Chondrocyte (in vitro differentiated cells): Measurements from ENCODE around the gene HUNK. TPM values are rescaled to one million over a fixed set of nuclear protein-coding genes. Genes with fewer than 3 reads are reported as not detected.

Experiments
- DNase-seq: peaks from one replicate; pipeline ENCODE4 v3.0.0; 2021; ENCODE audit warnings: mixed read lengths, low spot score
- H3K27ac Mint-ChIP-seq: one replicate; pipeline ENCODE4 v1.8.0; 2021; ENCODE audit warnings: mild to moderate bottlenecking, moderate library complexity, mixed read lengths; ENCODE audit not compliant: unreplicated experiment
- H3K27me3 Mint-ChIP-seq: 2 replicates; pipeline ENCODE4 v1.8.0; 2021; ENCODE audit warnings: low read depth, mixed read lengths
- H3K36me3 Mint-ChIP-seq: 2 replicates; pipeline ENCODE4 v1.8.0; 2021; ENCODE audit warnings: low read depth, mixed read lengths
- H3K4me1 Mint-ChIP-seq: 2 replicates; pipeline ENCODE4 v1.8.0; 2021; ENCODE audit warnings: low read depth, mild to moderate bottlenecking, mixed read lengths
- H3K4me3 Mint-ChIP-seq: one replicate; pipeline ENCODE4 v1.8.0; 2021; ENCODE audit warnings: mild to moderate bottlenecking, moderate library complexity, mixed read lengths; ENCODE audit not compliant: unreplicated experiment
- H3K9me3 Mint-ChIP-seq: 2 replicates; pipeline ENCODE4 v1.8.0; 2021; ENCODE audit warnings: low read depth, mixed read lengths
- total RNA-seq: library from RNA; stranded (reverse); gene quantifications from 3 replicates; pipeline ENCODE4 v1.2.1, GENCODE V29; 2021
- TF ChIP-seq, protein P1 (sequence below): fragments of 200-600 bp; sonication (generic); IDR thresholded peaks from 2 replicates; pipeline ENCODE4 v1.5.0; 2021; ENCODE audit warnings: antibody characterized with exemption, mild to moderate bottlenecking, moderate library complexity

HUNK gene
- total RNA-seq, 1 donor from 2014 or later, result 1.6 TPM

- DNase-seq, result no peak
- Mint-ChIP-seq H3K4me3 (no peak overlapping the region), H3K4me1 (peaks cover 22% of the 10 kb centered on the region), H3K36me3 (no peaks in the 10 kb centered on the region), H3K27ac (no peak overlapping the region), H3K27me3 (no peaks in the 10 kb centered on the region), H3K9me3 (no peaks in the 10 kb centered on the region)
- TF ChIP-seq, protein P1, sequence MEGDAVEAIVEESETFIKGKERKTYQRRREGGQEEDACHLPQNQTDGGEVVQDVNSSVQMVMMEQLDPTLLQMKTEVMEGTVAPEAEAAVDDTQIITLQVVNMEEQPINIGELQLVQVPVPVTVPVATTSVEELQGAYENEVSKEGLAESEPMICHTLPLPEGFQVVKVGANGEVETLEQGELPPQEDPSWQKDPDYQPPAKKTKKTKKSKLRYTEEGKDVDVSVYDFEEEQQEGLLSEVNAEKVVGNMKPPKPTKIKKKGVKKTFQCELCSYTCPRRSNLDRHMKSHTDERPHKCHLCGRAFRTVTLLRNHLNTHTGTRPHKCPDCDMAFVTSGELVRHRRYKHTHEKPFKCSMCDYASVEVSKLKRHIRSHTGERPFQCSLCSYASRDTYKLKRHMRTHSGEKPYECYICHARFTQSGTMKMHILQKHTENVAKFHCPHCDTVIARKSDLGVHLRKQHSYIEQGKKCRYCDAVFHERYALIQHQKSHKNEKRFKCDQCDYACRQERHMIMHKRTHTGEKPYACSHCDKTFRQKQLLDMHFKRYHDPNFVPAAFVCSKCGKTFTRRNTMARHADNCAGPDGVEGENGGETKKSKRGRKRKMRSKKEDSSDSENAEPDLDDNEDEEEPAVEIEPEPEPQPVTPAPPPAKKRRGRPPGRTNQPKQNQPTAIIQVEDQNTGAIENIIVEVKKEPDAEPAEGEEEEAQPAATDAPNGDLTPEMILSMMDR, result no peak
Observed at GRCh38 chr21:31896019-31896418, 23.2 kb downstream of the HUNK start.

DNA sequence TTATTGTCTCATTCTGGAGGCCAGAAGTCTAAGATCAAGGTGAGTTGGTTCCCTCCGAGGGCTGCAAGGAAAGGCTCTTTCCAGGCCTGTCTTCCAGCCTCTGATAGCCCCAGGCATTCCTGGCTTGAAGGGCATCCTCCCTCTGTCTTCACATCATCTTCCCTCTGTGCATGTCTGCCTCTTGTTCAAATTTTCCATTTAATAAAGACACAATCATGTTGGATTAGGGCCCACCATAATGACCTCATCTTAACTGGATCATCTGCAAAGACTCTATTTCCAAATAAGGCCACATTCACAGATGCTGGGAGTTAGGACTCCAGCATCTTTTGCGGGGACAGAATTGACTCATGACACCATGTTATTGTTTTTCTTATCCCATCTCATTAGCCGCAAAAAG is 24.5 kb downstream of the HUNK start:
- Mint-ChIP-seq H3K27me3 (no peaks in the 10 kb centered on the region), H3K4me3 (no peak overlapping the region), H3K4me1 (peaks cover 22% of the 10 kb centered on the region), H3K9me3 (no peaks in the 10 kb centered on the region), H3K27ac (no peak overlapping the region), H3K36me3 (no peaks in the 10 kb centered on the region)
- TF ChIP-seq, protein P1, result no peak
- no peak for DNase-seq

GRCh38 chr21:31898933-31899630 is 26.3 kb downstream of the HUNK start:
- H3K27ac Mint-ChIP-seq, result no peak overlapping the region
- TF ChIP-seq, protein P1, result no peak
- no peaks in the 10 kb centered on the region for H3K9me3 Mint-ChIP-seq
- no peak for DNase-seq
- H3K27me3 Mint-ChIP-seq, result no peaks in the 10 kb centered on the region
- H3K4me1 Mint-ChIP-seq, result peaks cover 6% of the 10 kb centered on the region
- H3K4me3 Mint-ChIP-seq, result no peak overlapping the region
- no peaks in the 10 kb centered on the region for H3K36me3 Mint-ChIP-seq

- no peak overlapping the region for H3K27ac Mint-ChIP-seq
- no peak for DNase-seq
- peaks cover 4% of the 10 kb centered on the region for H3K4me1 Mint-ChIP-seq
- no peaks in the 10 kb centered on the region for H3K27me3 Mint-ChIP-seq
- no peak overlapping the region for H3K4me3 Mint-ChIP-seq
- TF ChIP-seq, protein P1, result no peak
- no peaks in the 10 kb centered on the region for H3K36me3 Mint-ChIP-seq
- no peaks in the 10 kb centered on the region for H3K9me3 Mint-ChIP-seq
Observed at GRCh38 chr21:31900121-31900895, 27.5 kb downstream of the HUNK start.

DNA sequence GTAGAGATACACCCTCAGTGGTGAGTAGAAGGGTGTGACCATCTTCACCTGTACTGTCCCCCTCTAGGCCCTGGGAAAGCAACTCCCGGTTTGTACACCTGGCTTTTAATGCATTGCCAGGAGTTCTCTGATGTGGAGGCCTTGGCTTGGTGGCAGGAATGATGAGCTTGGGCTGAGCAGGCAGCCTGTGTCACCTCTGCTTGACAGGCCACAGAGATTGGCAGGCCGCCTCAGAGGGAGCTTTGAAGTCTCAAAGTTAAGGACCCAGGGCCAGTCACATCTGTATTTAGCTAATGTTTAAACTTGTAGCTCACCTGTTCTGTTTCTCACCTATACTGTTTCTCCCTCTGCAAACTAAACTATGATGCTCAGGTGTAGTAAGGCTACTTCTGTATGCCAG is 28.5 kb downstream of the HUNK start:
- TF ChIP-seq, protein P1, result no peak
- peaks cover 13% of the 10 kb centered on the region for H3K4me1 Mint-ChIP-seq
- no peaks in the 10 kb centered on the region for H3K36me3 Mint-ChIP-seq
- H3K27me3 Mint-ChIP-seq, result no peaks in the 10 kb centered on the region
- no peak for DNase-seq
- H3K27ac Mint-ChIP-seq, result no peak overlapping the region
- no peaks in the 10 kb centered on the region for H3K9me3 Mint-ChIP-seq
- H3K4me3 Mint-ChIP-seq, result no peak overlapping the region
